PC-3 (cell line): ENCODE measurements around the gene KRT85. TPM values are rescaled to one million over a fixed set of nuclear protein-coding genes. Genes with fewer than 3 reads are reported as not detected.

Source experiments
- ATAC-seq: fragments of 200-7000 bp; cut with Tn5 transposase; 2 replicates; pipeline ENCODE4 v1.9.1; 2020; ENCODE audit warnings: mild to moderate bottlenecking, moderate library complexity
- BruUV-seq: library from RNA; stranded (reverse); fragments of 400-500 nt; replicated peaks from 2 replicates; lab custom pipeline; 2021; lab: Mats Ljungman, UMichigan
- CTCF ChIA-PET: fragments of 300-600 bp; sonication (Branson Sonifier 250); formaldehyde crosslinking; loops from one replicate; lab custom pipeline; 2022; ENCODE audit warnings: antibody characterized with exemption; lab: Charles Lee
- POLR2A ChIA-PET: fragments of 300-600 bp; sonication (Branson Sonifier 250); formaldehyde crosslinking; loops from one replicate; lab custom pipeline; 2022; ENCODE audit warnings: antibody characterized with exemption; ENCODE audit not compliant: unreplicated experiment; lab: Charles Lee
- DNase-seq: peaks from one replicate; pipeline ENCODE4 v3.0.0-alpha.2; 2015
- H2AFZ ChIP-seq: fragments of 300-600 bp; sonication (generic); 2 replicates; pipeline ENCODE4 v1.6.0; 2016; ENCODE audit warnings: antibody characterized with exemption, low read length
- H3F3A ChIP-seq: fragments of 300-600 bp; sonication (generic); one replicate; pipeline ENCODE4 v1.6.0; 2017; ENCODE audit warnings: antibody characterized with exemption, low read length, control low read depth, mild to moderate bottlenecking; ENCODE audit not compliant: unreplicated experiment
- H3K27ac ChIP-seq: fragments of 300-600 bp; sonication (generic); 2 replicates; pipeline ENCODE4 v1.5.1; 2016; ENCODE audit warnings: mild to moderate bottlenecking, low read length
- H3K27me3 ChIP-seq: fragments of 300-600 bp; sonication (generic); 2 replicates; pipeline ENCODE4 v1.6.1; 2016; ENCODE audit warnings: low read length, mixed read lengths
- H3K36me3 ChIP-seq: fragments of 300-600 bp; sonication (generic); 2 replicates; pipeline ENCODE4 v1.6.1; 2016; ENCODE audit warnings: low read depth, mixed run types, low read length, mixed read lengths
- H3K4me1 ChIP-seq: fragments of 300-600 bp; sonication (generic); 2 replicates; pipeline ENCODE4 v1.5.1; 2016; ENCODE audit warnings: low read length; ENCODE audit not compliant: insufficient read depth
- H3K4me2 ChIP-seq: fragments of 300-600 bp; sonication (generic); 2 replicates; pipeline ENCODE4 v1.6.0; 2016; ENCODE audit warnings: low read length
- H3K4me3 ChIP-seq: fragments of 300-600 bp; sonication (generic); 2 replicates; pipeline ENCODE4 v1.5.1; 2016; ENCODE audit warnings: mild to moderate bottlenecking, low read length, mixed read lengths
- H3K79me2 ChIP-seq: fragments of 300-600 bp; sonication (generic); 2 replicates; pipeline ENCODE4 v1.6.1; 2017; ENCODE audit warnings: low read length, mixed read lengths
- H3K9ac ChIP-seq: fragments of 300-600 bp; sonication (generic); 2 replicates; pipeline ENCODE4 v1.6.0; 2016; ENCODE audit warnings: mild to moderate bottlenecking, low read length
- H3K9me2 ChIP-seq: fragments of 300-600 bp; sonication (generic); replicated peaks from 2 replicates; pipeline ENCODE4 v1.6.1; 2016; ENCODE audit warnings: mixed run types, low read length, mixed read lengths
- H3K9me3 ChIP-seq: fragments of 300-600 bp; sonication (generic); 2 replicates; pipeline ENCODE4 v1.6.1; 2016; ENCODE audit warnings: low read length, mixed read lengths
- H4K20me1 ChIP-seq: fragments of 300-600 bp; sonication (generic); 2 replicates; pipeline ENCODE4 v1.6.1; 2016; ENCODE audit warnings: low read length, mixed read lengths
- EZH2 ChIP-seq: fragments of 300-600 bp; sonication (generic); IDR thresholded peaks from one replicate; pipeline ENCODE4 v1.6.1; 2017; ENCODE audit warnings: antibody characterized with exemption, mild to moderate bottlenecking, low read length; ENCODE audit not compliant: unreplicated experiment
- EZH2phosphoT487 ChIP-seq: fragments of 300-600 bp; sonication (generic); IDR thresholded peaks from 2 replicates; pipeline ENCODE4 v1.6.1; 2018; ENCODE audit warnings: mild to moderate bottlenecking, antibody characterized with exemption, low read length, borderline replicate concordance
- intact Hi-C: fragments of 100-400 bp; cut with micrococcal nuclease; formaldehyde crosslinking; loops from 2 replicates; pipeline ENCODE4 v1.9.0; 2023
- total RNA-seq: library from RNA; depleted of rRNA; stranded (reverse); fragments of >200 nt; gene quantifications from 2 replicates; pipeline ENCODE4 v1.2.3, GENCODE V29; 2014
- TF ChIP-seq, protein P1 (sequence below): fragments of 300-600 bp; sonication (generic); conservative IDR thresholded peaks from 2 replicates; pipeline ENCODE4 v1.5.1; 2017; ENCODE audit warnings: antibody characterized with exemption, low read depth, mild to moderate bottlenecking, low read length

Gene KRT85
- total RNA-seq, 1 experiment from 2014 or later = not detected

DNA sequence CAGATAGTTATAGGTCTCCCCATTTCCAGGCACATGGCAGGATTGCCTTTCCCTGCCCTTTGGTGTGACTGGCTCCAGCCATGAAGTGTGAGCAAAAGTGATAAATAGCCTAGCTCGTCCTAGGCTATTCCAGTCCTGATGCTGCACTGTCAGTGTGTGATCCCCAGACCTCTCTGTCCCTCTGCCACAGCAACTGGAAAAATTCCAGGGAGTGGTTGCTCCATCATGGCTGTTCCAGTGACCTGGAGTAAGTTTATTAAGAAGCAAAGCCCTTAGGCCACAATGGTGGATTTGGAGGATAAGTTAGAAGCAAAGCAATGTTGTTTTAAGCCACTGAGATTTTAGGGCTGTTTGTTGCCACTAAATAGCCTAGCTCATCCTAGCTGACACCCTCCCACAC lies 36.2 kb downstream of the KRT85 start:
- ATAC-seq (no peak), DNase-seq (no peak)
- no peak overlapping the region for H2AFZ ChIP-seq
- H3K9me2 ChIP-seq = no peaks in the 10 kb centered on the region
- no peaks in the 10 kb centered on the region for H3F3A ChIP-seq
- intact Hi-C loops = no loop called here
- no peaks in the 10 kb centered on the region for H3K79me2 ChIP-seq
- H4K20me1 ChIP-seq = no peaks in the 10 kb centered on the region
- H3K27ac ChIP-seq = no peak overlapping the region
- ChIA-PET POLR2A (interaction anchor here (0.5 kb wide), 1 partner anchor 53 kb away, joined by 12 read pairs; no protein-coding TSS in a partner anchor), CTCF (no interaction called here)
- no peaks in the 10 kb centered on the region for H3K27me3 ChIP-seq
- no peaks in the 10 kb centered on the region for H3K9me3 ChIP-seq
- H3K4me3 ChIP-seq = no peak overlapping the region
- H3K36me3 ChIP-seq = no peaks in the 10 kb centered on the region
- H3K9ac ChIP-seq = no peak overlapping the region
- peaks cover 15% of the 10 kb centered on the region for H3K4me1 ChIP-seq
- no TSS peak for BruUV-seq
- no peak overlapping the region for H3K4me2 ChIP-seq
- no peak for TF ChIP-seq EZH2phosphoT487
- TF ChIP-seq, protein P1, sequence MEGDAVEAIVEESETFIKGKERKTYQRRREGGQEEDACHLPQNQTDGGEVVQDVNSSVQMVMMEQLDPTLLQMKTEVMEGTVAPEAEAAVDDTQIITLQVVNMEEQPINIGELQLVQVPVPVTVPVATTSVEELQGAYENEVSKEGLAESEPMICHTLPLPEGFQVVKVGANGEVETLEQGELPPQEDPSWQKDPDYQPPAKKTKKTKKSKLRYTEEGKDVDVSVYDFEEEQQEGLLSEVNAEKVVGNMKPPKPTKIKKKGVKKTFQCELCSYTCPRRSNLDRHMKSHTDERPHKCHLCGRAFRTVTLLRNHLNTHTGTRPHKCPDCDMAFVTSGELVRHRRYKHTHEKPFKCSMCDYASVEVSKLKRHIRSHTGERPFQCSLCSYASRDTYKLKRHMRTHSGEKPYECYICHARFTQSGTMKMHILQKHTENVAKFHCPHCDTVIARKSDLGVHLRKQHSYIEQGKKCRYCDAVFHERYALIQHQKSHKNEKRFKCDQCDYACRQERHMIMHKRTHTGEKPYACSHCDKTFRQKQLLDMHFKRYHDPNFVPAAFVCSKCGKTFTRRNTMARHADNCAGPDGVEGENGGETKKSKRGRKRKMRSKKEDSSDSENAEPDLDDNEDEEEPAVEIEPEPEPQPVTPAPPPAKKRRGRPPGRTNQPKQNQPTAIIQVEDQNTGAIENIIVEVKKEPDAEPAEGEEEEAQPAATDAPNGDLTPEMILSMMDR = no peak
- TF ChIP-seq EZH2 = no peak

DNA sequence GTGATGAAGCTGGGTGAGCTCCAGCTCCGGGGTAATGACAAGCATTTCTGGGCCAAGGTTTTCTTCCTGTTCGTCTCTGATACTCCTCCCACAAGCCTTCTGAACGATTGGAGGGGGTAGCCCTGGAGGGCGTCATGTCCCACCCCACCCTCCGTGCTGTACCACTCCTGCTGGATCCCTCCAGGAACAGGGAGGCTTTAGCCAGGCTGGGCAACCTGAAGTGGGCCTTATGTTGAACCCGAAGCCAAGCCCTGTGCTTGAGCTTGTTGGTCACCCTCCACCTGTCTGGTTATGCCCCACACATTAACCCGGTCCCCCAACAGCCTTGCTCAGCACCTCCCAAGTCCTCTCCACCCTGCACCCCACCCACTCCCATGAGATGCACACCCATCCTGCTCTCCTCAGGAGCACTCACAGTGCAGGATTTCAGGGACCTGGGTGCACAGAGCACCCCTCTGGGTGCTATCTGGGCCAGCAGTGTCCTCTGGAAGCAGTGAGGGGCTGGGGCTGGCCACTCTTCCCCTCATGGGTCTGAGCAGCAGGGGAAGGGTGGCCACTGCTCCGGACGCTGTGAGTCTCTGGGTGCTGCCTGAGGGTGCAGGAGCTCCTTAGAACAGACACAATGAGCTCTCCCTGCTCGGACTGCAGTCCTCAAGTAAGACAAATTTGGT lies 39.3 kb downstream of the KRT85 start:
- Histone ChIP-seq H3K9me3 (no peaks in the 10 kb centered on the region), H3K9ac (peak overlapping the region; percentile 49), H3K4me1 (peaks cover 15% of the 10 kb centered on the region), H3K4me3 (no peak overlapping the region), H3K79me2 (no peaks in the 10 kb centered on the region), H3K4me2 (peak overlapping the region; percentile 58), H3K36me3 (no peaks in the 10 kb centered on the region), H4K20me1 (no peaks in the 10 kb centered on the region), H3K27ac (peak overlapping the region; percentile 76), H3K9me2 (no peaks in the 10 kb centered on the region), H3F3A (no peaks in the 10 kb centered on the region), H3K27me3 (no peaks in the 10 kb centered on the region), H2AFZ (peak overlapping the region; percentile 63)
- intact Hi-C loops = loop anchor here (1.0 to 5.0 kb wide), 3 partner anchors 47 to 171 kb away; no protein-coding TSS in a partner anchor
- ATAC-seq = peak; percentile 3; the same call in 1 of the 2 replicates
- no peak for DNase-seq
- BruUV-seq = no TSS peak
- ChIA-PET CTCF (interaction anchor here (0.6 to 1.4 kb wide), 12 partner anchors 17 to 295 kb away, joined by 3 to 8 read pairs (median 3); no protein-coding TSS in a partner anchor), POLR2A (interaction anchor here (0.6 to 0.7 kb wide), 2 partner anchors 180 to 1231 kb away, joined by 4 to 5 read pairs; no protein-coding TSS in a partner anchor)
- TF ChIP-seq, protein P1 = no peak
- TF ChIP-seq EZH2 (no peak), EZH2phosphoT487 (no peak)
